Neuronal stem cell (in vitro differentiated cells): ENCODE data around the gene MROH2A.

ENCODE experiments used
- DNase-seq: peaks from one replicate; pipeline ENCODE4 v3.0.0-alpha.2; 2013; ENCODE audit warnings: low spot score
- H2AFZ ChIP-seq: one replicate; pipeline ENCODE4 v1.6.1; 2013; ENCODE audit warnings: mild to moderate bottlenecking, low read length, inconsistent platforms
- H2AK5ac ChIP-seq: 2 replicates; pipeline ENCODE4 v1.6.1; 2013; ENCODE audit warnings: low read depth, mild to moderate bottlenecking, inconsistent platforms, low read length, moderate library complexity, mixed read lengths
- H2BK120ac ChIP-seq: 2 replicates; pipeline ENCODE4 v1.6.1; 2013; ENCODE audit warnings: low read depth, mild to moderate bottlenecking, inconsistent platforms, low read length, moderate library complexity, mixed read lengths
- H2BK12ac ChIP-seq: one replicate; pipeline ENCODE4 v1.6.1; 2013; ENCODE audit warnings: low read length, inconsistent platforms
- H2BK15ac ChIP-seq: 2 replicates; pipeline ENCODE4 v1.6.1; 2013; ENCODE audit warnings: mild to moderate bottlenecking, low read length, inconsistent platforms, mixed read lengths
- H2BK5ac ChIP-seq: one replicate; pipeline ENCODE4 v1.6.1; 2013; ENCODE audit warnings: inconsistent platforms, mild to moderate bottlenecking, low read length, moderate library complexity
- H3K14ac ChIP-seq: one replicate; pipeline ENCODE4 v1.6.1; 2013; ENCODE audit warnings: low read length, inconsistent platforms
- H3K18ac ChIP-seq: 2 replicates; pipeline ENCODE4 v1.6.1; 2013; ENCODE audit warnings: low read length, inconsistent platforms
- H3K23ac ChIP-seq: 2 replicates; pipeline ENCODE4 v1.6.1; 2013; ENCODE audit warnings: low read depth, mild to moderate bottlenecking, mixed read lengths, low read length, inconsistent platforms; ENCODE audit not compliant: poor library complexity
- H3K27ac ChIP-seq: replicated peaks from 3 replicates; pipeline ENCODE4 v1.5.1; 2013; ENCODE audit warnings: low read length, inconsistent platforms
- H3K27me3 ChIP-seq, 3 experiments: 2 replicates each; pipeline ENCODE4 v1.6.1; 2013; ENCODE audit warnings: low read length in 3 of 3, mild to moderate bottlenecking in 2 of 3, inconsistent platforms in 1 of 3, low read depth in 1 of 3, mixed read lengths in 1 of 3, moderate library complexity in 1 of 3; ENCODE audit not compliant: control insufficient read depth in 3 of 3, insufficient read depth in 3 of 3
- H3K36me3 ChIP-seq, 2 donors: replicated peaks in 1 of 2; 2 replicates each; pipeline ENCODE4 v1.6.1; 2013; ENCODE audit warnings: low read length in 2 of 2; ENCODE audit not compliant: control insufficient read depth in 2 of 2, insufficient read depth in 2 of 2
- H3K4ac ChIP-seq: 2 replicates; pipeline ENCODE4 v1.6.1; 2013; ENCODE audit warnings: inconsistent platforms, mild to moderate bottlenecking, low read length, moderate library complexity
- H3K4me1 ChIP-seq, 2 donors: 1 replicate in 1 of 2; 2 replicates in 1 of 2; pipeline ENCODE4 v1.6.1; 2013; ENCODE audit warnings: low read length in 2 of 2, low read depth in 1 of 2; ENCODE audit not compliant: control insufficient read depth in 2 of 2, insufficient read depth in 1 of 2
- H3K4me2 ChIP-seq: one replicate; pipeline ENCODE4 v1.6.1; 2013; ENCODE audit warnings: mild to moderate bottlenecking, low read length, inconsistent platforms; ENCODE audit not compliant: insufficient read depth, poor library complexity, severe bottlenecking
- H3K4me3 ChIP-seq, 2 donors: 2 replicates each; pipeline ENCODE4 v1.5.1; 2013; ENCODE audit warnings: low read length in 2 of 2, mild to moderate bottlenecking in 2 of 2, inconsistent platforms in 1 of 2, moderate library complexity in 1 of 2
- H3K79me1 ChIP-seq: one replicate; pipeline ENCODE4 v1.6.1; 2013; ENCODE audit warnings: low read depth, mild to moderate bottlenecking, inconsistent platforms, low read length, moderate library complexity
- H3K9ac ChIP-seq: one replicate; pipeline ENCODE4 v1.6.1; 2013; ENCODE audit warnings: mild to moderate bottlenecking, low read depth, low read length, inconsistent platforms; ENCODE audit not compliant: poor library complexity
- H3K9me3 ChIP-seq, 2 donors: replicated peaks in 1 of 2; 2 replicates each; pipeline versions ENCODE3 to v1.6.1; 2013; ENCODE audit warnings: low read length in 2 of 2, mild to moderate bottlenecking in 2 of 2, inconsistent platforms in 1 of 2, low read depth in 1 of 2, mixed read lengths in 1 of 2, moderate library complexity in 1 of 2; ENCODE audit not compliant: control insufficient read depth in 2 of 2, insufficient read depth in 1 of 2
- H4K8ac ChIP-seq: one replicate; pipeline ENCODE4 v1.6.1; 2013; ENCODE audit warnings: low read depth, mild to moderate bottlenecking, inconsistent platforms, low read length, moderate library complexity
- H4K91ac ChIP-seq: one replicate; pipeline ENCODE4 v1.6.1; 2013; ENCODE audit warnings: low read length, low read depth, mild to moderate bottlenecking, inconsistent platforms; ENCODE audit not compliant: poor library complexity
- WGBS, 2 donors: extraction: QIAGEN DNeasy Blood & Tissue Kit; methylation state at CpG; one replicate each; pipeline ENCODE4 v1.1.7; 2013; ENCODE audit warnings: missing lambda C conversion rate in 2 of 2, mixed read lengths in 1 of 2; ENCODE audit not compliant: insufficient read length in 2 of 2, insufficient replicate concordance in 1 of 2; ENCODE audit errors: extremely low coverage in 2 of 2; 5-methylcytosine and 5-hydroxymethylcytosine counted together

The MROH2A gene

DNA sequence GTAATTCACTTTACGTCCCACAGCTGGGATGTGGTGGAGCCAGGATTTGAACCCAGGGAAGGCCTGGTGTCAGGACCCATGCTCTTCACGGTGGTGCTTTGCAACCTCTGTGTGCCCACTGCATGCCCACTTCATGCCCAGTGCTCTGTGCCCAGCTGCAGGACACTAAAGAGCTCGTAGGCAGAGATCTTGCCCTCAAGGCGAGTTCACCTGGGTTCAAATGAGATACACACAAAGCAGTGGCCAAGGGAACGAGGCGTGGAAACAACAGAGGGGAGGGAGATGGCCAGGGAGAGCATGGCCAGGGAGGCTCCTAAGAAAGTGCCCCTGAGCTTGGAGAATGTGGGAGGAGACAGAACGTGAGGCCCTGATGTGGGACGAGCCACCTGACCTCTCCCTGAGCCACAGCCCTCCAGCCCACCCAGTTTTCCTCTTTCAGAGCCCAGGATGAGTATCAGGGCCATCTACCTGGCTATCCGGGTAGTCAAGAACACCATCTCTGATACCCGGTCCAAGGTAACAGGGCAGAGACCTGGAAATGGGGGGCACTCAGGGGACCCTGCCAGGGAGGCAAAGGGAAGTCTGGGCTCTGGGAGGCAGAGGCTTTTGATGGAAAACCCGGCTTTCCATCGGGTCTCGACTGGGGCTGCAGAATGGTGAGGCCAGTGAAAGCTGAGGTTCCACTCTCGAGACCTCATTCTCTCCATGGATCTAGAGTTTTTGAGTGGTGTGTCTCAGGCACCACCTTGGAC is 20.4 kb downstream of the MROH2A start:
- no peaks in the 10 kb centered on the region for H3K9me3 ChIP-seq
- no peak overlapping the region for H3K27ac ChIP-seq
- H3K23ac ChIP-seq = no peak overlapping the region
- H3K9ac ChIP-seq = no peak overlapping the region
- no peaks in the 10 kb centered on the region for H3K36me3 ChIP-seq
- H3K4ac ChIP-seq = no peak overlapping the region
- no peaks in the 10 kb centered on the region for H3K79me1 ChIP-seq
- H4K91ac ChIP-seq = no peak overlapping the region
- H3K14ac ChIP-seq = no peak overlapping the region
- H2BK12ac ChIP-seq = no peak overlapping the region
- no peak overlapping the region for H2AK5ac ChIP-seq
- H4K8ac ChIP-seq = no peak overlapping the region
- H2BK5ac ChIP-seq = no peak overlapping the region
- H3K4me2 ChIP-seq = no peak overlapping the region
- no peak overlapping the region for H3K18ac ChIP-seq
- H3K4me1 ChIP-seq = peaks cover 0 to 2% of the 10 kb centered on the region in 2 donors
- no peak overlapping the region for H2BK15ac ChIP-seq
- H3K27me3 ChIP-seq = peaks cover 0 to 7% (median 0%) of the 10 kb centered on the region in 3 experiments
- H2BK120ac ChIP-seq = no peak overlapping the region
- WGBS, 2 donors = no CpG with 5 or more reads among the region's 14 CpGs
- DNase-seq = no peak
- H2AFZ ChIP-seq = no peak overlapping the region
- H3K4me3 ChIP-seq = no peak overlapping the region

DNA sequence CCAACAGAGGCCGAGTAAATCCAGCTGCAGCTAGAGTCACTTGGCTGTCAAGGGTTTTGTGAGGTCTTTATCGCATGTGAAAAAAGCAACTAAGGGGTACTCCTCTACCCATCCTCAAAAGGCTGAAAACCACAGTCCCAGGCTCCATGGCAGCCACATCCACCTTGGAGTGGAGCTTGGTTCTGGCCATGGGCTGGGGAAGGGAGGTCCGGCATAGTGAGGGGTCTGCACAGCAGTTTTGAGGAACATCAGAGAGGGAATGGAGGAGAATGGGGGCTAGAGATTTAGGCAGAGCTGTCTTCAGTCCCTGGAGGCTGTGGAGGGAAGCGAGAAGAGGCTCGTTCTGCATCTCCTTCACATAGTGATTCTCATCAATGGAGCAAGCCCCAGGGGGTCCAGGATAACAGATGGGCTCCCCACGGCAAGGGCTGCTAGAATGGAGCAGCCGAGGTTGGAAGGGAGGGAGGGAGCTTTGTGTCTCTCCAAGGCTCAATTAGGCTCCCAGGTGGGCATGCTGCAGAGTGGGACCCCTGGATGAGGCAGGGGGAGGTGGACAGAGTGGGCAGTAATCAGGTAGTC is 21.0 kb downstream of the MROH2A start:
- Histone ChIP-seq H2BK5ac (no peak overlapping the region), H3K4ac (no peak overlapping the region), H2BK15ac (no peak overlapping the region), H3K23ac (no peak overlapping the region), H3K18ac (peak overlapping the region; percentile 6), H4K91ac (no peak overlapping the region), H3K14ac (no peak overlapping the region), H2BK120ac (no peak overlapping the region), H3K9me3 (peaks cover 0 to under 1% of the 10 kb centered on the region in 2 donors), H3K27ac (no peak overlapping the region), H3K4me1 (peaks cover 0 to 2% of the 10 kb centered on the region in 2 donors), H2AK5ac (no peak overlapping the region), H3K4me2 (no peak overlapping the region), H3K9ac (no peak overlapping the region), H3K79me1 (no peaks in the 10 kb centered on the region), H4K8ac (no peak overlapping the region), H3K27me3 (peaks cover 0 to 12% (median 0%) of the 10 kb centered on the region in 3 experiments), H3K36me3 (no peaks in the 10 kb centered on the region), H2AFZ (no peak overlapping the region), H2BK12ac (no peak overlapping the region), H3K4me3 (no peak overlapping the region)
- DNase-seq = no peak
- WGBS, 2 donors = no CpG with 5 or more reads among the region's 7 CpGs

DNA sequence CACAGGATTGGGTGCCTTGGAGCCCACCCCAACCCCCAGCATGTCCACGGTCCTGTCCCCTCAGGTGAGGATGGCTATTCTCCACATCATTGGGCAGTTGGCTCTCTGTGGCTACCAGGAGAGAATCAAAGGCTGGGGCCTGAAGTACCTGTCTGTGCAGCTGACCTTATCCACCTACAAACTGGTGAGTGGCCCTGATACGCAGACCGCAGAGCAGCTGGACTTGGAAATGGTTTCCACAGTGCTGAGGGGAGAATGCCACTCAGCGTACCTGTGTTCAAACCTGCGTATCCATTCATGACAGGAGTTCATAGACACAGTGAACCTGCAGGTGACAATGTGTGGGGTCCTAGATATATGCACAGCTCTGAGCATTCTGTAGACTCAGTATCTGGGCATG is 21.6 kb downstream of the MROH2A start:
- Histone ChIP-seq H3K4me2 (no peak overlapping the region), H3K9me3 (peaks cover 0 to 2% of the 10 kb centered on the region in 2 donors), H2BK12ac (no peak overlapping the region), H3K18ac (no peak overlapping the region), H4K91ac (no peak overlapping the region), H3K27ac (no peak overlapping the region), H3K14ac (no peak overlapping the region), H2BK15ac (no peak overlapping the region), H3K79me1 (no peaks in the 10 kb centered on the region), H3K9ac (no peak overlapping the region), H2BK5ac (no peak overlapping the region), H3K4me3 (no peak overlapping the region), H4K8ac (no peak overlapping the region), H2AFZ (no peak overlapping the region), H2BK120ac (no peak overlapping the region), H3K23ac (no peak overlapping the region), H3K4me1 (peaks cover 0 to 2% of the 10 kb centered on the region in 2 donors), H3K4ac (no peak overlapping the region), H3K36me3 (no peaks in the 10 kb centered on the region), H2AK5ac (no peak overlapping the region), H3K27me3 (peaks cover 0 to 10% (median 0%) of the 10 kb centered on the region in 3 experiments)
- no CpG with 5 or more reads among the region's 5 CpGs for WGBS, 2 donors
- no peak for DNase-seq

DNA sequence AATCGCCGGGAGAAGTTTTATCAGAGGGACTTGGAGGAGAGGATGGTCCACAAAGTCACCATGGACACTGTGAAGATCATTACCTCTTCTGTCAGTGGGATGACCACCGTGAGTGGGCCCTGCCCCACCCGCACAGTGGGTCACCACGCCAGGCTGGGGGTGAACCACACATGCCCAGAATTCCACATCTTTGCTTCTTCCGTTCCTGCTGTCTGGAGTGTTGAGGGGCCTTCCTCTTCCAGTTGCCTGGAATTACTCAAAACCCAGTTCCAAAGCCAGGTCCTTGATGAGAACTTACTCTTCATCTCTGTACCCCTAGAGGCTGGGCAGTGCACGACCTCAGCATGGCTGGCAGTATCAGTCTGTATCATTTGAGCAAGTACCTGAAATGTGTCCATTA is 22.1 kb downstream of the MROH2A start:
- no peak overlapping the region for H4K8ac ChIP-seq
- H2AFZ ChIP-seq = no peak overlapping the region
- H2BK12ac ChIP-seq = no peak overlapping the region
- H3K9me3 ChIP-seq = peaks cover 0 to 2% of the 10 kb centered on the region in 2 donors
- peaks cover 0 to 10% (median 0%) of the 10 kb centered on the region in 3 experiments for H3K27me3 ChIP-seq
- no peak for DNase-seq
- WGBS, 2 donors = no CpG with 5 or more reads among the region's 7 CpGs
- H2AK5ac ChIP-seq = no peak overlapping the region
- H2BK120ac ChIP-seq = no peak overlapping the region
- H3K4me3 ChIP-seq = no peak overlapping the region
- no peaks in the 10 kb centered on the region for H3K36me3 ChIP-seq
- H2BK15ac ChIP-seq = no peak overlapping the region
- H3K14ac ChIP-seq = no peak overlapping the region
- no peak overlapping the region for H3K27ac ChIP-seq
- H3K4ac ChIP-seq = no peak overlapping the region
- H3K18ac ChIP-seq = no peak overlapping the region
- H3K4me1 ChIP-seq = peaks cover 0 to 2% of the 10 kb centered on the region in 2 donors
- H3K9ac ChIP-seq = no peak overlapping the region
- H4K91ac ChIP-seq = no peak overlapping the region
- H3K4me2 ChIP-seq = no peak overlapping the region
- H3K79me1 ChIP-seq = no peaks in the 10 kb centered on the region
- no peak overlapping the region for H2BK5ac ChIP-seq
- H3K23ac ChIP-seq = no peak overlapping the region
